MM.1S (cell line): Measurements from ENCODE around the gene C16orf46.

Source experiments
- EZH2 ChIP-seq: fragments of 300-600 bp; sonication (generic); optimal IDR thresholded peaks from 2 replicates; pipeline ENCODE3; 2017; ENCODE audit warnings: low read depth, mild to moderate bottlenecking, antibody characterized with exemption, low read length, mixed read lengths
- TF ChIP-seq, protein P1 (sequence below): fragments of 300-600 bp; sonication (generic); IDR thresholded peaks from 2 replicates; pipeline ENCODE4 v1.5.1; 2016; ENCODE audit warnings: antibody characterized with exemption, low read length, mixed read lengths

DNA sequence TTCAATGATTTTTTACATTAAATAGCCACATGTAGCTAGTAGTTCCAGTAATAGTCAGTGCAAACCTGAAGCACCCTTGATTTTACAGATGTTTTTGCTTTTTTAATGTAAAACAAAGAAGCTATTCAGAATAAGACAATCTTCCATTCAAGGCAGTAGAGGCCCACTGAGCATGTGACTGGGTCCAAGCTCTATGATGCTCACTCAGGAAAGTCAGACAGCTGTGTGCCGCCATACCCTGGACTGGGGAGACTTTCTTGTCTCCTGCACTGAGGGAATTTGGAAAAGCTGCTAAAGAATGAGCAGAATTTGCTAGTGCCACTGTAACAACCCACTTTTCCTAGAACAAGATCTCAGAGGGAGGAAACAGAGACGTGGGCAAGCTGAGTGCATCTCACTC, 58.5 kb downstream of the C16orf46 start:
- TF ChIP-seq, protein P1, sequence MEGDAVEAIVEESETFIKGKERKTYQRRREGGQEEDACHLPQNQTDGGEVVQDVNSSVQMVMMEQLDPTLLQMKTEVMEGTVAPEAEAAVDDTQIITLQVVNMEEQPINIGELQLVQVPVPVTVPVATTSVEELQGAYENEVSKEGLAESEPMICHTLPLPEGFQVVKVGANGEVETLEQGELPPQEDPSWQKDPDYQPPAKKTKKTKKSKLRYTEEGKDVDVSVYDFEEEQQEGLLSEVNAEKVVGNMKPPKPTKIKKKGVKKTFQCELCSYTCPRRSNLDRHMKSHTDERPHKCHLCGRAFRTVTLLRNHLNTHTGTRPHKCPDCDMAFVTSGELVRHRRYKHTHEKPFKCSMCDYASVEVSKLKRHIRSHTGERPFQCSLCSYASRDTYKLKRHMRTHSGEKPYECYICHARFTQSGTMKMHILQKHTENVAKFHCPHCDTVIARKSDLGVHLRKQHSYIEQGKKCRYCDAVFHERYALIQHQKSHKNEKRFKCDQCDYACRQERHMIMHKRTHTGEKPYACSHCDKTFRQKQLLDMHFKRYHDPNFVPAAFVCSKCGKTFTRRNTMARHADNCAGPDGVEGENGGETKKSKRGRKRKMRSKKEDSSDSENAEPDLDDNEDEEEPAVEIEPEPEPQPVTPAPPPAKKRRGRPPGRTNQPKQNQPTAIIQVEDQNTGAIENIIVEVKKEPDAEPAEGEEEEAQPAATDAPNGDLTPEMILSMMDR, result no peak
- no peak for TF ChIP-seq EZH2
